Mucosa of descending colon (tissue), 3 donors: ENCODE results near the gene SF3B2. TPM values are rescaled to one million over a fixed set of nuclear protein-coding genes. Genes with fewer than 3 reads are reported as not detected.
"Not testable (repeated sequence)": the region's sequence is repeated elsewhere in the genome, so short reads cannot be mapped to it uniquely, and the experiment has no call there.

Experiments used
- ATAC-seq: fragments of 200-7000 bp; cut with Tn5 transposase; one replicate; pipeline ENCODE4 v1.9.1; 2020; ENCODE audit warnings: mild to moderate bottlenecking, moderate library complexity
- DNase-seq, 3 donors: peaks; one replicate each; pipeline ENCODE4 v3.0.0-alpha.2; 2020
- H3K36me3 ChIP-seq: fragments of 200-600 bp; one replicate; pipeline ENCODE4 v1.8.0; 2021; ENCODE audit warnings: low read depth, mild to moderate bottlenecking
- H3K4me1 ChIP-seq: fragments of 200-600 bp; one replicate; pipeline ENCODE4 v1.8.0; 2021; ENCODE audit warnings: low read depth, mild to moderate bottlenecking
- H3K4me3 ChIP-seq: fragments of 200-600 bp; one replicate; pipeline ENCODE4 v1.8.0; 2021; ENCODE audit warnings: mild to moderate bottlenecking
- H3K9me3 ChIP-seq: fragments of 200-600 bp; one replicate; pipeline ENCODE4 v1.8.0; 2021; ENCODE audit warnings: mild to moderate bottlenecking
- CTCF ChIP-seq: fragments of 200-600 bp; IDR thresholded peaks from one replicate; pipeline ENCODE4 v1.8.0; 2022; ENCODE audit warnings: antibody characterized with exemption, mild to moderate bottlenecking
- intact Hi-C, 2 donors: fragments of 100-400 bp; cut with DNase I in 1 of 2; cut with micrococcal nuclease in 1 of 2; formaldehyde crosslinking; loops; one replicate each; pipeline versions ENCODE4 v1.11.0 to v1.11.1; 2022; cut with DNase I, micrococcal nuclease
- total RNA-seq, 3 donors: library from RNA; stranded (reverse); fragmentation: NEBNext Ultra II Directional in 2 of 3; extraction: Animal tissue kit (Norgen Biotek cat#: 25700) in 2 of 3; gene quantifications; one replicate each; pipeline versions ENCODE4 v1.2.1 to v1.2.4, GENCODE V29; 2021 to 2023
- donor health status: DM: no; HTN: no; CAD: no; lungs with moderate emphysema.
- donor health status: DM: no; HTN: no; CAD: no.
- donor health status: DM: no; HTN: yes; CAD: no.

SF3B2 gene
- total RNA-seq, 3 donors from 2014 or later: 116 to 143 (median 135) TPM

DNA sequence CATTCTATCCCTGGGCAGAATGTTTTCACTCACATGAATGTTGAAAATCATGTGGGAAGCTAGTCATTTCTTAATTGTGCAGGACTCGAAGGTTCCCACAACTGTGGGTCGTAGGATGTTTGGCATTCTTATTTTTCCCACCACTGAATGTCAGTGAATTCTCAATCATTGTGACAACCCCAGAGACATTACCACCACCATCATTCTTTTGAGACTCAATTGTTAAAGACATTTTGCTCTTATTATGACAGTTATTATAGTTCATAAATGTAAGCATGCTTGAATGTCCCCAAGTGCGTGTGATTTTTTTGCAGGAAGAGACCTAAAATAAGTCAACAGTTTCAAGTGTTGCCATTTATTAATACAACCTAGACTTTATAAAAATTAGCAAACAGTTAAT, 36.9 kb downstream of the SF3B2 start:
- no peak for ATAC-seq
- no peak for DNase-seq
- Histone ChIP-seq H3K9me3 (no peaks in the 10 kb centered on the region), H3K36me3 (no peaks in the 10 kb centered on the region), H3K4me1 (no peaks in the 10 kb centered on the region), H3K4me3 (no peak overlapping the region)
- intact Hi-C loops: no loop called here
- TF ChIP-seq CTCF: no peak

DNA sequence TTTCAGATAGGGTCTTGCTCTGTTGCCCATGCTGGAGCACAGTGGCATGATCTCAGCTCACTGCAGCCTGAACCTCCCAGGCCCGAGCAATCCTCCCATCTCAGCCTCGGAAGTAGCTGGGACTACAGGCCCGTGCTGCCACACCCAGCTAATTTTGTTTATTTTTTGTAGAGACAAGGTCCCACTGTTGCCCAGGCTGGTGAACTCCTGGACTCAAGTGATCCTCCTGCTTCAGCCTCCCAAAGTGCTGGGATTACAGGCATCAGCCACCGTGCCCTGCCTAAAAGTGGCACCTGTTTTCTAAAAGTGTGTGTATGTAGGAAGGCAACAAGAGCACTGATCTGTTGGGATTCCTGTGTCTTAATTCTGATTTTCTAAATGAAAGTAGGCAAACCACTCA, 38.1 kb downstream of the SF3B2 start:
- intact Hi-C loops: no loop called here
- no peak for TF ChIP-seq CTCF

GRCh38 chr11:66092125-66092524, 40.0 kb downstream of the SF3B2 start:
- H3K9me3 ChIP-seq, ATAC-seq: not testable (repeated sequence)

More for the DNA sequence above, 38.1 kb downstream of the SF3B2 start:
- Histone ChIP-seq H3K4me1 (no peaks in the 10 kb centered on the region), H3K9me3 (no peaks in the 10 kb centered on the region), H3K36me3 (no peaks in the 10 kb centered on the region), H3K4me3 (no peak overlapping the region)
- ATAC-seq: no peak
- no peak for DNase-seq

DNA sequence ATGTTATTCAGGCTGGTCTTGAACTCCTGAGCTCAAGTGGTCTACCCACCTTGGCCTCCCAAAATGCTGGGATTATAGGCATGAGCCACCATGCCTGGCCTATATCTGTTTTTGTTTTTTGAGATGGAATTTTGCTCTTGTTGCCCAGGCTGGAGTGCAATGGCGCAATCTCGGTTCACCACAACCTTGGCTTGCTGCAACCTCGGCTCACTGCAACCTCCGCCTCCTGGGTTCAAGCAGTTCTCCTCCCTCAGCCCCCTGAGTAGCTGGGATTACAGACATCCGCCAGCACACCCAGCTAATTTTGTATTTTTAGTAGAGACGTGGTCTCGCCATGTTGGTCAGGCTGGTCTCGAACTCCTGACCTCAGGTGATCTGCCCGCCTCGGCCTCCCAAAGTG, 47.6 kb downstream of the SF3B2 start:
- H3K36me3 ChIP-seq, H3K4me3 ChIP-seq, DNase-seq, H3K9me3 ChIP-seq, H3K4me1 ChIP-seq, ATAC-seq, intact Hi-C loops: not testable (repeated sequence)

More at GRCh38 chr11:66092125-66092524, 40.0 kb downstream of the SF3B2 start:
- DNase-seq, intact Hi-C loops, H3K4me3 ChIP-seq, H3K36me3 ChIP-seq, H3K4me1 ChIP-seq: not testable (repeated sequence)

DNA sequence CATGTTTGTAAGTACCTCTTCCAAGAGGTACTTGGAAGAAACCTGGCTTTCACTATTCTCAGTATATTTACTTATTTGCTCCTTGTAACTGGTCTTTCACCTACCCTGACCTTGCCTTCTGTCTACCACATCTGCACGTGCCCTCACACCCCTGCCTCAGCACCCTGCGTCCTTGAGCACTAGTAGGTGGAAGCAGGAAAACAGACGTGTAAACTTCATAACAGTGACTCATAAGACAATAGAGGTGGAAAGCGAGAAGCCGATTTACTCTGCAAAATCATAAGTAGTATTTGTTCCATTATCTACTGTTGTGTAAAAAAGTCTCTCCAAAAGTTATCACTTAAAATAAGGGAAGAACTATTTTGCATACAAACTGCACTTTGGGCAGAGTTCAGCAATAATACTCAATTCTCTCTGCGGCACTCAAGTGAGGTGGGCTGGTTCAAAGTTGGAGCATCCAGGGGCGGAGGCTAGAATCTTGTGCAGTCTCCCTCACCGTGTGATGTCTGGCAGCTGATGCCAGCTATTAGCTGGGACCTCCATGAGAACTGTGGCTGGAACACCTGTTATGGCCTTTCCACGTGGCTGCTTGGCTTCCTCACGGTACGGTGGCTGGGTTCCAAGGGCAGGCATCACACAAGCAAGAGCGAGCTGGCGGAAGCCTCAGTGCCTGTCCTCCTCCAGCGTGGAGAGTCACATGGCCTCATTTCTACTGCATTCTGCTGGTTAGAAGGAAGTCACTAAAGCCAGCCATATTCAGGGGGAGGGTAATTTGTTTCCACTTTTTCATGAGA, 48.3 kb downstream of the SF3B2 start:
- DNase-seq (peak; percentile 62 to 81 (median 65)), ATAC-seq (peak; percentile 94)
- intact Hi-C loops: no loop called here
- no peak for TF ChIP-seq CTCF
- no peaks in the 10 kb centered on the region for H3K36me3 ChIP-seq
- H3K4me1 ChIP-seq: no peaks in the 10 kb centered on the region
- no peaks in the 10 kb centered on the region for H3K9me3 ChIP-seq
- no peak overlapping the region for H3K4me3 ChIP-seq

- no peaks in the 10 kb centered on the region for H3K36me3 ChIP-seq
- ATAC-seq (peak; percentile 27), DNase-seq (no peak)
- H3K9me3 ChIP-seq: no peaks in the 10 kb centered on the region
- no peak for TF ChIP-seq CTCF
- no peaks in the 10 kb centered on the region for H3K4me1 ChIP-seq
- H3K4me3 ChIP-seq: no peak overlapping the region
- intact Hi-C loops: no loop called here
Observed at GRCh38 chr11:66101066-66101464, 48.9 kb downstream of the SF3B2 start.
